PC-9 (cell line): Measurements from ENCODE around the gene ANXA9.

Experiments
- EZH2 ChIP-seq: fragments of 200-600 bp; sonication (generic); IDR thresholded peaks from 2 replicates; pipeline ENCODE4 v1.8.0; 2017; ENCODE audit warnings: antibody characterized with exemption, low read depth
- TF ChIP-seq, protein P1 (sequence below): fragments of 200-600 bp; sonication (generic); conservative IDR thresholded peaks from 2 replicates; pipeline ENCODE4 v1.6.1; 2017; ENCODE audit warnings: mixed run types, antibody characterized with exemption, mild to moderate bottlenecking, moderate library complexity

- TF ChIP-seq, protein P1, sequence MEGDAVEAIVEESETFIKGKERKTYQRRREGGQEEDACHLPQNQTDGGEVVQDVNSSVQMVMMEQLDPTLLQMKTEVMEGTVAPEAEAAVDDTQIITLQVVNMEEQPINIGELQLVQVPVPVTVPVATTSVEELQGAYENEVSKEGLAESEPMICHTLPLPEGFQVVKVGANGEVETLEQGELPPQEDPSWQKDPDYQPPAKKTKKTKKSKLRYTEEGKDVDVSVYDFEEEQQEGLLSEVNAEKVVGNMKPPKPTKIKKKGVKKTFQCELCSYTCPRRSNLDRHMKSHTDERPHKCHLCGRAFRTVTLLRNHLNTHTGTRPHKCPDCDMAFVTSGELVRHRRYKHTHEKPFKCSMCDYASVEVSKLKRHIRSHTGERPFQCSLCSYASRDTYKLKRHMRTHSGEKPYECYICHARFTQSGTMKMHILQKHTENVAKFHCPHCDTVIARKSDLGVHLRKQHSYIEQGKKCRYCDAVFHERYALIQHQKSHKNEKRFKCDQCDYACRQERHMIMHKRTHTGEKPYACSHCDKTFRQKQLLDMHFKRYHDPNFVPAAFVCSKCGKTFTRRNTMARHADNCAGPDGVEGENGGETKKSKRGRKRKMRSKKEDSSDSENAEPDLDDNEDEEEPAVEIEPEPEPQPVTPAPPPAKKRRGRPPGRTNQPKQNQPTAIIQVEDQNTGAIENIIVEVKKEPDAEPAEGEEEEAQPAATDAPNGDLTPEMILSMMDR: no peak
- no peak for TF ChIP-seq EZH2
These were observed 26.8 kb upstream of the ANXA9 start for GRCh38 chr1:150955280-150955679.
